RWPE1 (cell line): ENCODE measurements around the gene ASAH2.

ENCODE experiments used
- CTCF ChIA-PET: fragments of 350-600 bp; sonication (Branson Sonifier 250); formaldehyde crosslinking; extraction: SDS; loops from one replicate; lab custom pipeline; 2021; lab: Yijun Ruan, JAX
- POLR2A ChIA-PET: fragments of 400-600 bp; formaldehyde crosslinking; extraction: SDS; loops from one replicate; lab custom pipeline; 2020; ENCODE audit warnings: antibody characterized with exemption; ENCODE audit not compliant: low non-redundant PET; lab: Yijun Ruan, JAX
- DNase-seq: peaks from one replicate; pipeline ENCODE4 v3.0.0; 2012; ENCODE audit warnings: low spot score
- H3K27ac ChIP-seq: fragments of 450-650 bp; 2 replicates; pipeline ENCODE4 v1.5.1; 2017
- CTCF ChIP-seq: fragments of 450-650 bp; conservative IDR thresholded peaks from 2 replicates; pipeline ENCODE4 v1.5.1; 2017; ENCODE audit warnings: low read depth, mild to moderate bottlenecking

The ASAH2 gene

GRCh38 chr10:50289196-50289595 lies 37.9 kb upstream of the ASAH2 start:
- no peak overlapping the region for H3K27ac ChIP-seq
- TF ChIP-seq CTCF, result no peak
- ChIA-PET POLR2A (no interaction called here), CTCF (no interaction called here)
- DNase-seq, result no peak

- no peak overlapping the region for H3K27ac ChIP-seq
- ChIA-PET CTCF (no interaction called here), POLR2A (no interaction called here)
- no peak for DNase-seq
- TF ChIP-seq CTCF, result no peak
Measured at GRCh38 chr10:50286996-50287803, 35.9 kb upstream of the ASAH2 start.

DNA sequence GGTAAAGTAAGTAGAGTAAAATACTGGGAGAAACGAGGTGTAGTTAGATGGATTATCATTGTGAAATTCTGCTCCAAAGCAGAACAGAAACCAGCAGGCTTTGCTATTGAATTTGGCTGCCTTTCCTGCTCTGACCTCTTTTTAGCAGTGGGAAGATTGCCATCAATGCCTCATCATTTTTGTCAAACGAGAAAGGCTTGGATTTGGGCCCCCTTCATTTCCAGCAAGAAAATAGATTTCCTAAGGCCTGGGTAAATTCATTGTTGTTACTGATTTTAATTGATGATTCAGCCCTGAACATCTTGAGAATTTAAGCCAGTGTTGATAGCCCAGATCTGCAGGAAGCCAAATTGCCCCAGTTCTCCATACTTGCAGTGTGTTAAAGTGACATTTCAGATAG lies 35.2 kb upstream of the ASAH2 start:
- H3K27ac ChIP-seq, result no peak overlapping the region
- TF ChIP-seq CTCF, result no peak
- POLR2A ChIA-PET, result no interaction called here
- no peak for DNase-seq
- CTCF ChIA-PET, result no interaction called here

DNA sequence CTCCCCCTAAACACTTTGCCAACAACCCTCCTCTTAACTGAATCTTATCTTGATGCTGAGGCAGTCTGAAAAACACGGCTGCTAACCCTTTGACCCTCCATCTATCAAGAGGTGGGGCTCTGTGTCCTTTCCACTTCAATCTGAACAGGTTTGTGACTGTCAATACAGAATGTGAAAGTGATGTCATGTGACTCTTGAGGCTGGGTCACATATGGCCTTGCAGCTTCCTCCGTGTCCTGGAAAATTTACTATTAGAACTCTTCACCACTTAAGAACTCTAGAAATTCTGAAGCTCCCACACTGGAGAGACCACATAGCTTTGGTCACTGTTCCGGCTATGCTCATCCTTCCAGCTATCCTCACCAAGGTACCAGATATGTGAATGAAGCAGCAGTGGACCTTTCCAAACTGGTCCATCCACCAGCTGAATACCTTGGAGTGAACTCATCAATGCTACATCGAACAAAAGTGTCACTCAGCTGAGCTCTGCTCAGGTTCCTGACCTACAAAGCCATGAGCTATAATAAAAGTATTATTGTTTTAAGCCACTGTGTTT lies 30.7 kb upstream of the ASAH2 start:
- TF ChIP-seq CTCF, result no peak
- DNase-seq, result no peak
- POLR2A ChIA-PET, result no interaction called here
- no peak overlapping the region for H3K27ac ChIP-seq
- CTCF ChIA-PET, result no interaction called here

- CTCF ChIA-PET, result no interaction called here
- POLR2A ChIA-PET, result no interaction called here
- TF ChIP-seq CTCF, result no peak
- no peak overlapping the region for H3K27ac ChIP-seq
- DNase-seq, result no peak
Measured at GRCh38 chr10:50281210-50281966, 30.1 kb upstream of the ASAH2 start.

DNA sequence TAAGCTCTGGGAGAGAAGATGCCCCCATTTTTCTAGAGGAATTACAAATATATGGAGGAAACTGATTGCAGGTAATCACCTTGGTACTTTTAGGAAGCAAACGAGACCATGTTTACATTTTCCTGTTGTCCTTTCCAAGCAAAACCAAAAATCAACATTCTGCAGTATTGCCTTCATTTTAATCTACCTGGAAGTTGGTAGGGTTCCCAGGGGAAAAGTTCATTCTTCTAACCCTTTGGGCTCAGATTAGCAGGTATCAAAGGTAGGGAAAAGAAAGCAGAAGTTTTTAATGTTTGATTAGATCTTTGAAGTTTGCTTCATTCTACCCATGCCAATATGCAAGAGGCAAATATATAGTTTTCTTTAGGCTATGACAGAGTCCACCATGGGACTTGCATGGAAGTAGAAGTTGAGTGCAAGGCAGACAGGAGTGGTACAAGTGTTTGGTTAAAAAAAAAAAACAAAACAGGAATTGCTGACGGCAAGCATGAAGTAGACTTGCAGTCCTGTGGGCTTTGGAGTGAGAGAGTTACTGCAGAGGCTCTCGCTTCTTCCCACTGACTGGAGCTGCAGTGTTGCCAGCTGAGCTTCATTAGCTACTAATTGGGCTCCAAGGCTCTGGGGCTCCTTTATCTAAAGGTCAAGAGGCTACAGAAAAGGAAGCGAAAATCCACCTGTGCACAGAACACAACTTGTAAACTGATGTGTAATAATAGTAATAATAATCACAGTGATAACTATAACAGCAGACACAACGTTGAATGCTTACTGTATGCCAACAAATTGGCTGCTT lies 28.9 kb upstream of the ASAH2 start:
- H3K27ac ChIP-seq, result no peak overlapping the region
- TF ChIP-seq CTCF, result no peak
- ChIA-PET POLR2A (no interaction called here), CTCF (no interaction called here)
- no peak for DNase-seq
